ENCODE data around the gene SDHA. TPM values are rescaled to one million over a fixed set of nuclear protein-coding genes. Genes with fewer than 3 reads are reported as not detected.

SDHA gene
- total and polyA plus RNA-seq, 10 of the 15 experiments (the other 5 are each of a cell fraction or from before 2014, with no cell fraction given): 63.3 to 205 (median 104) TPM

GRCh38 chr5:194102-194501, 24.0 kb upstream of the SDHA start:
- no peaks in the 10 kb centered on the region for H3K27me3 ChIP-seq (replicated peaks in 1 of 2; ENCODE audit: control insufficient read depth in 2 of 2, insufficient read depth in 2 of 2, low read length in 1 of 2)
- ChIA-PET POLR2A (no interaction called here), CTCF (no interaction called here), SMC1A (ENCODE audit: uncharacterized antibody, unreplicated experiment) (no interaction called here), RAD21 (ENCODE audit: unreplicated experiment) (no interaction called here)
- no peaks in the 10 kb centered on the region for H3K9me3 ChIP-seq (replicated peaks; ENCODE audit: control insufficient read depth, insufficient read depth, low read length)
- intact Hi-C loops (cut with micrococcal nuclease; ENCODE audit: unreplicated experiment): no loop called here
- DNase-seq (ENCODE audit: low read depth, low spot score) (no peak), FAIRE-seq (no peak), ATAC-seq (no peak)
- no TSS peak for BruUV-seq (replicated peaks)
- TF ChIP-seq CBX5 (IDR thresholded peaks at IDR 0.05; ENCODE audit: low read depth) (no peak), ZNF384 (IDR thresholded peaks at IDR 0.05; ENCODE audit: borderline replicate concordance, low read depth, low read length) (no peak), LARP7 (IDR thresholded peaks at IDR 0.05) (no peak), ATF2 (IDR thresholded peaks at IDR 0.05; ENCODE audit: low read length) (no peak), NRF1 (conservative IDR thresholded peaks at IDR 0.05; ENCODE audit: low read depth, low read length) (no peak), POLR2AphosphoS2 (IDR thresholded peaks at IDR 0.05; ENCODE audit: low read depth, low read length) (no peak), CREB1 (IDR thresholded peaks at IDR 0.05; ENCODE audit: low read depth) (no peak), GATAD2B (conservative IDR thresholded peaks at IDR 0.05; ENCODE audit: low read depth) (no peak), TCF3 (IDR thresholded peaks at IDR 0.05; ENCODE audit: borderline replicate concordance, insufficient read depth, low read depth, low read length) (no peak), DPF2 (IDR thresholded peaks at IDR 0.05) (no peak)
- H3K4me3 ChIP-seq: no peak overlapping the region
- no peak overlapping the region for H3K4me2 ChIP-seq (ENCODE audit: control insufficient read depth, insufficient read depth)
- no peaks in the 10 kb centered on the region for H4K20me1 ChIP-seq (ENCODE audit: control insufficient read depth, insufficient read depth)
- H3K9ac ChIP-seq (ENCODE audit: control insufficient read depth, insufficient read depth, low read length): no peak overlapping the region
- 46% methylated on average over 15 of the region's 15 CpGs for WGBS (ENCODE audit: insufficient coverage, insufficient replicate concordance, low lambda C conversion rate, missing lambda C conversion rate)
- H3K27ac ChIP-seq (ENCODE audit: control insufficient read depth, insufficient read depth): no peak overlapping the region
- H2AFZ ChIP-seq (ENCODE audit: control insufficient read depth, low read depth, low read length): no peak overlapping the region
- H3K4me1 ChIP-seq (ENCODE audit: control insufficient read depth, insufficient read depth, low read length): peaks cover 25% of the 10 kb centered on the region
- in situ Hi-C loops (cut with MboI): no loop called here
- H3K79me2 ChIP-seq (ENCODE audit: control insufficient read depth, insufficient read depth, low read length): no peaks in the 10 kb centered on the region
- H3K36me3 ChIP-seq (ENCODE audit: control insufficient read depth in 2 of 2, insufficient read depth in 2 of 2, low read length in 1 of 2): no peaks in the 10 kb centered on the region

All from GM12878 (cell line).